Gastrocnemius medialis (tissue), 4 donors: ENCODE measurements around the gene CBL. TPM values are rescaled to one million over a fixed set of nuclear protein-coding genes. Genes with fewer than 3 reads are reported as not detected.

ENCODE experiments used
- ATAC-seq, 2 donors: fragments of 150-250 bp; one replicate each; pipeline ENCODE4 v1.9.1; 2016
- DNase-seq, 2 donors: peaks; one replicate each; pipeline ENCODE4 v3.0.0-alpha.2; 2019
- H3K27ac ChIP-seq, 4 donors: fragments of 200-600 bp; sonication (generic); 1 replicate in 1 of 4; 2 replicates in 3 of 4; pipeline ENCODE4 v1.5.1; 2016 to 2018; ENCODE audit warnings: mild to moderate bottlenecking in 2 of 4, moderate library complexity in 1 of 4
- H3K27me3 ChIP-seq, 3 donors: fragments of 200-600 bp; sonication (generic) in 2 of 3; 1 replicate in 1 of 3; 2 replicates in 2 of 3; pipeline versions ENCODE4 v1.5.1 to v1.6.0; 2016 to 2019; ENCODE audit warnings: mild to moderate bottlenecking in 1 of 3, moderate library complexity in 1 of 3
- H3K36me3 ChIP-seq, 2 donors: fragments of 200-600 bp; sonication (generic) in 1 of 2; one replicate each; pipeline ENCODE4 v1.5.1; 2017 to 2018
- H3K4me1 ChIP-seq, 2 donors: fragments of 200-600 bp; sonication (generic) in 1 of 2; one replicate each; pipeline ENCODE4 v1.5.1; 2016 to 2017; ENCODE audit warnings: mild to moderate bottlenecking in 2 of 2
- H3K4me3 ChIP-seq, 4 donors: fragments of 200-600 bp; sonication (generic) in 3 of 4; 1 replicate in 1 of 4; 2 replicates in 3 of 4; pipeline ENCODE4 v1.5.1; 2016 to 2019; ENCODE audit warnings: mild to moderate bottlenecking in 2 of 4
- H3K9me3 ChIP-seq, 3 donors: fragments of 200-600 bp; sonication (generic) in 2 of 3; 1 replicate in 1 of 3; 2 replicates in 2 of 3; pipeline ENCODE4 v1.5.1; 2016 to 2019
- POLR2A ChIP-seq, 2 donors: fragments of 450-650 bp; IDR thresholded peaks; one replicate each; pipeline ENCODE4 v1.6.1; 2017; ENCODE audit warnings: antibody characterized with exemption in 2 of 2, mild to moderate bottlenecking in 2 of 2, moderate library complexity in 2 of 2
- in situ Hi-C, 4 donors: fragments of 200-750 bp; cut with MboI; loops; one replicate each; pipeline versions ENCODE4 v1.15.0 to v1.8.0; 2017; ENCODE audit warnings: low sequenced_read_pairs in 4 of 4
- intact Hi-C: fragments of 100-400 bp; cut with DNase I; formaldehyde crosslinking; loops from one replicate; pipeline ENCODE4 v1.15.1; 2023; ENCODE audit warnings: low total_unique reads
- total RNA-seq, 4 donors: library from RNA; depleted of rRNA; stranded (reverse); fragments of >200 nt; gene quantifications; one replicate each; pipeline versions ENCODE4 v1.1.0 to v1.2.3, GENCODE V29; 2016
- TF ChIP-seq, protein P1 (sequence below), 5 experiments: fragments of 450-650 bp in 3 of 5; fragments of 200-600 bp in 2 of 5; sonication (generic) in 2 of 5; IDR thresholded peaks in 4 of 5; conservative IDR thresholded peaks in 1 of 5; 1 replicate in 4 of 5; 2 replicates in 1 of 5; pipeline ENCODE4 v1.5.1; 2016 to 2019; ENCODE audit warnings: antibody characterized with exemption in 5 of 5, mild to moderate bottlenecking in 3 of 5, moderate library complexity in 3 of 5

Gene CBL
- total RNA-seq, 4 donors from 2014 or later, result 3.0 to 6.7 (median 4.5) TPM

DNA sequence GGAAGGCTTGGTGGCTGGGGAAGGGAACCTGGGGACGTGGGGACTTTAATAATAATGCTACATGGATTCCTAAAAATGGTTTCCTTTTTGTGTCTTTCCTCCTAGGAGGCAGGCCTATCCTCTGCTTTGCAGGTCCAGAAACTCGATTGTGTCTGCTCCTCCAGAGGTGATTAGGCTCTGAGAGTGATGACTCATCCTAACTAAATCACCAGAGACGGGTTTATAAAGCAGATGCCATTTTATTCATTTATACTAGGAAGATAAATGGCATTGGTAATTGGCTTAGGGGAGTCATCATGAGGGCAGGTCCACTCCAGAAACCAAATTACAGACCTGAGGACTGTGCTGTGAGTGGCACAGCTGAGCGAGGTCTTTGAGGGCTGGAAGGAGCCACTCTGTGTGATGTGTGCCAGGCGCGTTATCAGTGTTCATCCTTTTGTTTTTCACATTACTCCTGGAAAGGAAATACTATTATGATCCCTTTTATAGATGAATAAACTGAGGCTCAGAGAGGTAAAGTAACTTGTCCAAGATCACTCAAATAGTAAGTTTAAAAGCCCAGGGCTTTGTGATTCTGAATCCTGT lies 30.6 kb upstream of the CBL start:
- H3K36me3 ChIP-seq, result peaks cover 0 to 31% of the 10 kb centered on the region in 2 donors
- H3K4me1 ChIP-seq, result no peaks in the 10 kb centered on the region
- in situ Hi-C loops (no loop called here), intact Hi-C loops (no loop called here)
- H3K27ac ChIP-seq, result no peak overlapping the region
- H3K4me3 ChIP-seq, result no peak overlapping the region
- no peak for TF ChIP-seq POLR2A (IDR thresholded peaks at IDR 0.05)
- TF ChIP-seq, protein P1, sequence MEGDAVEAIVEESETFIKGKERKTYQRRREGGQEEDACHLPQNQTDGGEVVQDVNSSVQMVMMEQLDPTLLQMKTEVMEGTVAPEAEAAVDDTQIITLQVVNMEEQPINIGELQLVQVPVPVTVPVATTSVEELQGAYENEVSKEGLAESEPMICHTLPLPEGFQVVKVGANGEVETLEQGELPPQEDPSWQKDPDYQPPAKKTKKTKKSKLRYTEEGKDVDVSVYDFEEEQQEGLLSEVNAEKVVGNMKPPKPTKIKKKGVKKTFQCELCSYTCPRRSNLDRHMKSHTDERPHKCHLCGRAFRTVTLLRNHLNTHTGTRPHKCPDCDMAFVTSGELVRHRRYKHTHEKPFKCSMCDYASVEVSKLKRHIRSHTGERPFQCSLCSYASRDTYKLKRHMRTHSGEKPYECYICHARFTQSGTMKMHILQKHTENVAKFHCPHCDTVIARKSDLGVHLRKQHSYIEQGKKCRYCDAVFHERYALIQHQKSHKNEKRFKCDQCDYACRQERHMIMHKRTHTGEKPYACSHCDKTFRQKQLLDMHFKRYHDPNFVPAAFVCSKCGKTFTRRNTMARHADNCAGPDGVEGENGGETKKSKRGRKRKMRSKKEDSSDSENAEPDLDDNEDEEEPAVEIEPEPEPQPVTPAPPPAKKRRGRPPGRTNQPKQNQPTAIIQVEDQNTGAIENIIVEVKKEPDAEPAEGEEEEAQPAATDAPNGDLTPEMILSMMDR (IDR thresholded peaks at IDR 0.05 in 4 of 5, conservative IDR thresholded peaks at IDR 0.05 in 1 of 5), result no peak
- H3K27me3 ChIP-seq, result no peaks in the 10 kb centered on the region
- DNase-seq, result no peak
- H3K9me3 ChIP-seq, result no peaks in the 10 kb centered on the region
- no peak for ATAC-seq

DNA sequence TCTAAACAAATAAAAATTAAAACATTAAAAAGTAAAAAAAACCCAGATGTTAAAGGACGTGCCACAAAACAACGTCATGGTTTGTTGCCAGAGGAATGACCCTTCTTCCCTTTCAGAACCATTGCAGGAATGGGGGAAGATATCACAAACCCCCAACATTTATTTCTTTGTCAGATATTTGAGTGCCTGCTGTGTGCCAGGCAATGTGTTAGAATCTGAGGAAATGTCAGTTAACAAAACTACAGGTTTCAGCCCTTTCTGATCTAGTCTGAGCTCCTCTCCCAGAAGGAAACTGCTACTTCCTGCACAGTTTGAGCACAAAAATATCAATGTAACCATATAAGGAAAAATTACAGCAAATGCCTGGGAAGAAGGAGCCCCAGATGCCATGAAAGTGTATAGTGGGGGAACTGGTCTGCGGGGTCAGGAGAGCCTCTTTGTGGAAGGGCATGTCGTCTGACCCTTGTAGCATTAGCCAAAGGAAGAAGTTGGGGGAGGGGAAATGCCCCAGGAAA lies 27.9 kb upstream of the CBL start:
- peaks cover 0 to 41% of the 10 kb centered on the region in 2 donors for H3K36me3 ChIP-seq
- no peak overlapping the region for H3K27ac ChIP-seq
- DNase-seq, result no peak
- no peaks in the 10 kb centered on the region for H3K4me1 ChIP-seq
- in situ Hi-C loops (no loop called here), intact Hi-C loops (no loop called here)
- TF ChIP-seq, protein P1 (IDR thresholded peaks at IDR 0.05 in 4 of 5, conservative IDR thresholded peaks at IDR 0.05 in 1 of 5), result no peak
- no peak for TF ChIP-seq POLR2A (IDR thresholded peaks at IDR 0.05)
- H3K27me3 ChIP-seq, result no peaks in the 10 kb centered on the region
- no peaks in the 10 kb centered on the region for H3K9me3 ChIP-seq
- no peak for ATAC-seq
- no peak overlapping the region for H3K4me3 ChIP-seq

DNA sequence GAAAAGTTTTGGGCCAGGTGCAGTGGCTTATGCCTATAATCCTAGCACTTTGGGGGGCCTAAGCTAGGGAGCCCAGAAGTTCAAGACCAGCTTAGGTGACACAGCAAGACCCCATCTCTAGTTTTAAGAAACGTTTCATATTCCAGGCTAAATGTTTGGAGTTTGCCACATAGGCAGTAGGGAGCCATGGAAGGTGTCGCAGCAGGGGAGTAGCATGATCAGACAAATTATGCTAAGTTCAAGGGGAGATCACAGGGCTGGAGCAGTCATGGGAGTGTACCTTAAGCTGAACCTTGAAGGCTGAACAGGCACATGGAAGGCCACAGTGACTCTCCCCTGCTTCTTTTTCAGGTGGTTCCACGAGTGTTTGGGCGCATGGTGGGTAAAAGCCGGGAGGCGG lies 26.8 kb upstream of the CBL start:
- H3K27ac ChIP-seq, result no peak overlapping the region
- ATAC-seq (no peak), DNase-seq (no peak)
- in situ Hi-C loops (no loop called here), intact Hi-C loops (no loop called here)
- peaks cover 0 to 32% of the 10 kb centered on the region in 2 donors for H3K36me3 ChIP-seq
- H3K27me3 ChIP-seq, result no peaks in the 10 kb centered on the region
- H3K4me1 ChIP-seq, result no peaks in the 10 kb centered on the region
- H3K4me3 ChIP-seq, result no peak overlapping the region
- no peaks in the 10 kb centered on the region for H3K9me3 ChIP-seq
- no peak for TF ChIP-seq POLR2A (IDR thresholded peaks at IDR 0.05)
- TF ChIP-seq, protein P1 (IDR thresholded peaks at IDR 0.05 in 4 of 5, conservative IDR thresholded peaks at IDR 0.05 in 1 of 5), result no peak

DNA sequence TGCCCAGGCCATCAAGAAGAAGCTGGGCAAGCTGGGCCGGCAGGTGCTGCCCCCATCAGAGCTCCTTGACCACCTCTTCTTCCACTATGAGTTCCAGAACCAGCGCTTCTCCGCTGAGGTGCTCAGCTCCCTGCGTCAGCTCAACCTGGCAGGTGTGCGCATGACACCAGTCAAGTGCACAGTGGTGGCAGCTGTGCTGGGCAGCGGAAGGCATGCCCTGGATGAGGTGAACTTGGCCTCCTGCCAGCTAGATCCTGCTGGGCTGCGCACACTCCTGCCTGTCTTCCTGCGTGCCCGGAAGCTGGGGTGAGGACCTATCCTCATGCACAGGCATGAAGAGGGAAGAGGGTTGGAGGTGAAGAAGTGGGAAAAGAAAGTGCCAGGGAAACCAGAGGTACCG lies 26.2 kb upstream of the CBL start:
- TF ChIP-seq POLR2A (IDR thresholded peaks at IDR 0.05), result no peak
- TF ChIP-seq, protein P1 (IDR thresholded peaks at IDR 0.05 in 4 of 5, conservative IDR thresholded peaks at IDR 0.05 in 1 of 5), result no peak
- in situ Hi-C loops, result no loop called here
- Histone ChIP-seq H3K27me3 (no peaks in the 10 kb centered on the region), H3K36me3 (peaks cover 0 to 26% of the 10 kb centered on the region in 2 donors), H3K4me1 (no peaks in the 10 kb centered on the region), H3K27ac (no peak overlapping the region), H3K4me3 (no peak overlapping the region), H3K9me3 (no peaks in the 10 kb centered on the region)
- no peak for ATAC-seq
- intact Hi-C loops, result no loop called here
- DNase-seq, result no peak
